COR-L47 (cell line): ENCODE data around the gene EML2.
"Not testable (repeated sequence)": the region's sequence is repeated elsewhere in the genome, so short reads cannot be mapped to it uniquely, and the experiment has no call there.

ENCODE experiments used
- DNase-seq: peaks from one replicate; lab custom pipeline; 2025; lab: John Stamatoyannopoulos, UW

Gene EML2

GRCh38 chr19:45646345-45646698, 7.1 kb upstream of the EML2 start:
- no peak for DNase-seq

GRCh38 chr19:45645631-45646344, 6.6 kb upstream of the EML2 start:
- DNase-seq, result peak; percentile 75

GRCh38 chr19:45645068-45645630, 6.0 kb upstream of the EML2 start:
- no peak for DNase-seq

GRCh38 chr19:45643927-45644771, 5.0 kb upstream of the EML2 start:
- DNase-seq, result no peak

- DNase-seq, result peak; percentile 62
These were observed 4.1 kb upstream of the EML2 start for GRCh38 chr19:45643024-45643926.

GRCh38 chr19:45641274-45642105, 2.3 kb upstream of the EML2 start:
- peak; percentile 22 for DNase-seq

- DNase-seq, result no peak
These were observed 1.7 kb upstream of the EML2 start for GRCh38 chr19:45640849-45641273.

GRCh38 chr19:45637890-45638667, 1.1 kb downstream of the EML2 start:
- DNase-seq, result no peak

- DNase-seq, result no peak
These were observed 2.3 kb downstream of the EML2 start for GRCh38 chr19:45636902-45637301.

GRCh38 chr19:45636275-45636674, 2.9 kb downstream of the EML2 start:
- DNase-seq, result no peak

GRCh38 chr19:45632468-45633196, 6.6 kb downstream of the EML2 start:
- DNase-seq, result no peak

- no peak for DNase-seq
These were observed 8.7 kb downstream of the EML2 start for GRCh38 chr19:45630463-45630862.

GRCh38 chr19:45629704-45630103, 9.5 kb downstream of the EML2 start:
- no peak for DNase-seq

- DNase-seq, result not testable (repeated sequence)
These were observed 11.0 kb downstream of the EML2 start for GRCh38 chr19:45628219-45628618.

- DNase-seq, result no peak
These were observed 15.2 kb downstream of the EML2 start for GRCh38 chr19:45623984-45624383.

- DNase-seq, result no peak
These were observed 17.2 kb downstream of the EML2 start for GRCh38 chr19:45621976-45622503.

GRCh38 chr19:45621389-45621788, 17.8 kb downstream of the EML2 start:
- no peak for DNase-seq

- DNase-seq, result no peak
These were observed 22.5 kb downstream of the EML2 start for GRCh38 chr19:45616704-45617017.
